GM19239 (cell line): ENCODE results near the gene FRAT2.
A peak's percentile ranks its signal among the peaks of the same experiment; 100 is the strongest.

Experiments used
- DNase-seq: peaks from one replicate; pipeline ENCODE4 v3.0.0; 2011; ENCODE audit warnings: low spot score; ENCODE audit not compliant: insufficient read length
- FAIRE-seq: peaks from 2 replicates; lab custom pipeline; 2011; peaks lifted over from hg19 to GRCh38; lab: Jason Lieb, UNC

Gene FRAT2

DNA sequence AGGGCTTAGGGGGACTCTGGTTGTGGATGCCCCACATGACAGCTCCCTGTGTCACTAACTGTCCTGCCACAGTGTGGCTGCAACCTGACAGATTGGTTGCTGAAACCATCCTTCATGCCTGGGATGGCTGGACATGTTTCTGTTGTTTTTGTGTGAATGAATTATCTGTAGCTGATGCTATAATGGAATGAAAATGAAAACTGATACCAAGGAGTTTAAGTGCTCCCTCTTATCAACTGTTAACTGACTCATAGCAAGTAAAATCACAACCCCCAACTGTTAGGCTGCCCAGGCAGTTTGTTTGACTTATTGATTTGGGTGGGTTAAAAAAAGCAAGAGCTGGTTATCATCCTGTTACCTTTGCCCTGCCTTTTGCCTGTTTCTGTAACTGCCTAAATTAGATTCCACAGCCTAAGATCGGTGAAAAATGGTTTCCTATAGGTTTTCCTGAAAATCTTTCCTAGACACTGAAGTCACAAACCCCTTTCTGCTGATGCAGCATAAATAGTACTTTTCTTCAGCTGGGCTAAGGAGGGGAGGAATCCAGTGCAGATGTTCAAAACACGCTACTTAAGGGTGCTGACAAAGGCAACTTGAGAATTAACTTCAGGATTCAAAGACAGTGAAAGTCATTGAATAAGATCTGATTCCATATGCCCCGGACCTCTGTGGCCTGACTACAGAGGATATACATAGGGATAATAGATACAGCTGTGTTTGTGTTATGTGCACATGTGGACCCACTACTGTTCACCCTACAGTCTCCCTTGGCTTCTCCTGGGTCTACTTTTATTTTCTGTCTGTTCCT is 5.7 kb downstream of the FRAT2 start:
- no peak for DNase-seq

DNA sequence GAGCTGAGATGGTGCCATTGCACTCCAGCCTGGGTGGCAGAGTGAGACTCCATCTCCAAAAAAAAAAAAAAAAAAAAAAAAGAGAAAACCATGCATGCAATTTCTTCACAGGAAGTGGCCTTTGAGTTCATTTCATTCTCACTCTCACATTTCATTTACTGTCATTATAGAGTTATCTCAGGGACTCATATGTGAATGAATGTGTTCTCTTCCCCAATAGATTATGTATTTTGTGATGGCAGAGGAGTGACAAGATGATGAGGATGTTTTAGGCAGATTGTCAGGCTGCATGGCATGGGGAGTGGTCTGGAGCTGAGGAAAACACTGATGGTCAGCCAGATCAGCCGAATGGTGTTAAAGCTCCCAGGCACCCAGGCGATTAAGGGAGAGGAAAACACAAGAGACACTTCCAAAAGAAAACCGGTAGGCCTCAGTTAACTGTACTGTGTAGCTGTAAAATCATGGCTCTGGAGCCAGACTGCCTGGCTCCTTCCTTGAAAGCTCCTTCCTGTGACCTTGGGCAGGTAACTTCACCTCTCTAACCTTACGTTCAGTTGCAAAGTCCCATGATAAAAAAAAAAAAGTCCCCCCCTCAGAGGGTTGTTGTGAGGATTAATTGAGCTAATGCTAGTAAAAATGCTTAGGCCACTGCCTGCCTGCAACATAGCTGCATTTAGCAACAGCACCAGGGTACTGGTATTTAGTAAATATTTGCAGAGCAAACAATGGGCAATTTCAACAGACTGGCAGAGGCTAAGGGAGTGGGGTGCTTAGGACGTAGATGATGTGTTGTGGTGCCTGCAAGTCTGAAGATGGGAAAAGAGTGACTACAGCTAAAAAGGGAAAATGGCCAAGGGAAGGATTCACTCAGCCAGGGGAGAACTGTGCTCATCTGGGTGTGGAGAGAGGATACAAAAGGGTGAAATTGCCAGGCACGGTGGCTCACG is 6.9 kb downstream of the FRAT2 start:
- no peak for FAIRE-seq
- no peak for DNase-seq

More for the DNA sequence above, 5.7 kb downstream of the FRAT2 start:
- FAIRE-seq: no peak

DNA sequence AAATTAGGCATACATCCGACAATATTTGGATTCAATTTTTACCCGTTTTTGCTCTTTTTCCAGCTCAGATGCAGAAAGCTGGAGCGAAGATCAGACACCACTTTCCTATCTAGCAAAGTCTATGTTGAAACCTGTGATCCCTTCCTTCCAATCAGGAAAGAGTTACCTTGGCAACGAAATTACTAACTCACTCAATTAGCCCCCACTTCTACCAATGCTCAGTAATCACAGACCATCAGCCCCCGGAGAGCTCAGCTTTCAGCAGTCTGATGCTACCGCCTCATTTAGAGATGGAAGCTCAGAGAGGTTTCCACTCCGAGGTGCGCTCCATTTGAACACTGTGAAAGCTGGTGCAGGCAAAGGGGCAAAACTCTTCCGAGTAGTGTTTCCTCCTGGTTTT is 8.8 kb downstream of the FRAT2 start:
- no peak for DNase-seq
- no peak for FAIRE-seq

DNA sequence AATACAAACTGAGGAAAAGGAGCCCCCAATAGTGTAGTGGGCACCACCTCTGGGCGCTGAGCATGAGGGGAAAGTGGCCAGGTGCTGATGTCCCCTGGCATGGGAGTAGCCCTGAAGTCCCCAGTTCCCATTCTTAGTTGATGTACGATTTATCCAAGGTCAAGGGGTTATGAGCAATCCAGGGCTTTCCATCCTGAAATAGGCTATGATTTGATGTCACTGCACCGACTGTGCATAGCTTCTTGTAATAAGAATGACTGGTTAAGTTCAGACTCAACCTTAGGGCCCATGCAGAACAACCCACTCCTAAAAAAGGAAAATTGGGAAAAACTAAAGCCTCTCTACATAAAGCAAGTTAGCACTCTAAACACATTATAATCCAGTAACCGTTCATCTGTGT is 11.0 kb downstream of the FRAT2 start:
- DNase-seq: no peak
- no peak for FAIRE-seq

DNA sequence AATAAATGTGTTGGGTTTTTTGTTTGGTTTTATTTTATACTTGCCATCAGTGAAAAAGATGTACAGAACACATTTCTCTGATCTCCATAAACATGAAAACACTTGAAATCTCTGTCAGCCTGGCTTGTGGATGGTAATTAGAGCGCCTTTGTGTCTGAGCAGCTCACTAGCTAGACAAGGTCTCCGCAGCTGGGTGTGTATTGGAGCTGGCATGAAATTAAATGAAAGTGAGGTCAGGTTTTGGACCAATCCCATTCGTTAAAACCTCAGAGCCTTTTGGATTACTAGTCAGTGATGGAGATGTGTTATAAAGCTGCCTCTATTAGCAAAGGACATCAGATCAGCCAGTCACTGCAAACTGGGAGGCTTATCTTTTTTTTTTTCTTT is 12.7 kb downstream of the FRAT2 start:
- DNase-seq (no peak), FAIRE-seq (no peak)

DNA sequence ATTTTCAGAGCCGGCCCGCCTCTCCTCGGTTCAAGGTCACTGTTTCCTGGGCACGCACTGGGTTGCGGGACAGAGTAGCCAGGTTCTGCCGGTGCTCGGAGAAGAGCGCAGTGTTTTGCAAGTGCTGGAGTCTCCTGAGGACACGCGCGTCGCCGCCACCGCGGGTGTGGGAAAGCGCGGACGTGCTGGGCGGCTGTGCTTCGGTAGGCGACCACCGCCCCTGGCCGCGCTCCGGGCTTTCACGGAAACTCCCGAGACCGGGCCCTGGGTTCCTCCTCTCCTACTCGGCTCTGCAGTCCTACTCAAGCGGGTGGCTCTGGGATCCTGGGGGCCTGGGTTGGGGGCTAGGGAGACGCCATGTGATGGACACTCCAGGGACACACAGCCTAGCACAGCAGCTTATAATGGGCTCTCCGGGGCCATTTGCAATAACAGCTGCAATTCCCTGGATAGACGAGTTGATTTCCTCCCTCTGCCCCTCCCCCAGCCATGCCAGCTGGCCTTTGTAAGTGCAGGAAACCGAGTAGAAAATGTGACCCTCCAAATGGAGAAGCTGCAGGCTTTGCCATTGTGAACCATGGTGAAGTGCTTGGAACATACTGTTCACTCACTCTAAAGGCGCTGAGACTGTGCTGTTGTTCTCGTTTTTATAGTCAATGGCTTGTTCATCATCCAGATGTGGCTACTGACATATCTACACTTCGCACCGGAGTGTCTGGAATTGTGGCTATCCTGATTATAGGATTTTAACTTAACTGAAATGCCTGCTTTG is 13.3 kb downstream of the FRAT2 start:
- DNase-seq (no peak), FAIRE-seq (no peak)

DNA sequence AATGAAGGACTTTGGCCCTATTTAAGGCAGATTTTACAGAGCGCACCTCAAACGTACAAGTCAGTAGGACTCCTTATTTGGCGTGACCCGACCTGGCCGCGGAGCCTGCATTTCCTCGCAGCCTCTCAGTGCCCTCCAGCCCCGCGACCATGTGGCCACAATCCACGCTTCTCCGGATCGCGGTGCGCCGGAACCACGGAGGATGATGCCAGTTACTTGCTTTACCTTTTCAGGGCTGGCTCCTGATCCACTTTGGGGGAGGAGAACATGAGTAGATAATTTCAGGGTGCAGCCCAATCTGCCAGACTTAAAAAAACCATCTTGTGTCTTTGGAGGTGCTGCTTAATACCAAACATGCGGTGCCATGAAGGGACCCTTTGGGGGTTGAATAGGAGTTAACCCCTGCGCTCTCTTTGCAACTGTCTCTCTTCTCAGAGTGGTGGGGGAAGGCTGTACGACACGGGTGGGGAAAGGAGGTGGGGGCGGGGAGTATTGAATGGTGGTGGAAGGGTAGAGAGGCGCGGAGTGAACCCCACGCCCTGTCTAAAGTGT is 14.0 kb downstream of the FRAT2 start:
- FAIRE-seq (no peak), DNase-seq (no peak)

DNA sequence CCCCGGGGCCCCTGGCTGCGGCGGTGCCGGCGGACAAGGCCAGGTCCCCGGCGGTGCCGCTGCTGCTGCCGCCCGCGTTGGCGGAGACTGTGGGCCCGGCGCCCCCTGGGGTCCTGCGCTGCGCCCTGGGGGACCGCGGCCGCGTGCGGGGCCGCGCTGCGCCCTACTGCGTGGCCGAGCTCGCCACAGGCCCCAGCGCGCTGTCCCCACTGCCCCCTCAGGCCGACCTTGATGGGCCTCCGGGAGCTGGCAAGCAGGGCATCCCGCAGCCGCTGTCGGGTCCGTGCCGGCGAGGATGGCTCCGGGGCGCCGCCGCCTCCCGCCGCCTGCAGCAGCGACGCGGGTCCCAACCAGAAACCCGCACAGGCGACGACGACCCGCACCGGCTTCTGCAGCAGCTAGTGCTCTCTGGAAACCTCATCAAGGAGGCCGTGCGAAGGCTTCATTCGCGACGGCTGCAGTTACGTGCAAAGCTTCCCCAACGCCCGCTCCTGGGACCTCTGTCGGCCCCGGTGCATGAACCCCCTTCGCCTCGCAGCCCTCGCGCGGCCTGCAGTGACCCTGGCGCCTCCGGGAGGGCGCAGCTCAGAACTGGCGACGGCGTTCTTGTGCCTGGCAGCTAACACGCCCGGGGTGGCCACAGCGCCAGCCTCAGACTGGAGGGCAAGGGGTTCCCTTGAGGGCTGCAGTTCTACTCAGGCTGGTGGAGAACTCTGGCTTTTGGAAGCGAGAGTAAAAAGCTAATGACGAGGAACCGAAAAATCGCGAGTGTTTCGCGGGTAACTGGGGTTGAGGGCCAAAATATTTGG is 14.7 kb downstream of the FRAT2 start:
- FAIRE-seq: no peak
- no peak for DNase-seq

DNA sequence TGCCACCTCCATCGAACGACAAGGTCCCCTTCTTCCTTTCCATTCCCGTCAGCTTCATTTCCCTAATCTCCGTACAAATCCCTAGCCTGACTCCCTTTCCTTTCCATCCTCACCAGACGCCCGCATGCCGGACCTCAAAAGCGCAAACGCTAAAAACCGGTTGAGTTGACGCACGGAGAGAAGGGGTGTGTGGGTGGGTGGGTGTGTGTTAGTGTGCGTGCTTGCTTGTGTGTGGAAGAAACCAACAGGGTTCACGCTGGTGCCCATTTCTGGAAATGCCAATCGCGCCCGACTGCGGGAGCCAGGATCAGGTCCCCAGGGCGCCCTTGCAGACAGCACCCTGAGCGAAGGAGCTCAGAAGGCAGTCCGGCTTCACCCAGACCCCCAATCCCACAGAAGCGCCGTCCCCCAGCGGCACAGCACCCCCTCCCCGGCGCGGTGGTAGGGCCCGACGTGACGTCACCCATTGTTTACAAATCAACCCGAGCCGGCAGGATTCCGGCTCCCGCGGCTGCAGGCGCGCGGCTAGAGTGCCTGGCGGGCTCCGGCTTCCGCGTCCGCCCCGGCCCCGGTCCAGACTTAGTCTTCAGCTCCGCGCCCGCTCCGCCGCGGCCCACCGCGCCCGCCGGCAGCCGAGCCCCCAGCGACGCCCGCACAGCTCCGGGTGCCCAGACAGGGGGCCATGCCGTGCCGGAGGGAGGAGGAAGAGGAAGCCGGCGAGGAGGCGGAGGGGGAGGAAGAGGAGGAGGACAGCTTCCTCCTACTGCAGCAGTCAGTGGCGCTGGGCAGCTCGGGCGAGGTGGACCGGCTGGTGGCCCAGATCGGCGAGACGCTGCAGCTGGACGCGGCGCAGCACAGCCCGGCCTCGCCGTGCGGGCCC is 15.5 kb downstream of the FRAT2 start, which contains the start of gene FRAT1:
FRAT1 (plus strand) TSS at position 500 of the 880 bp plus-strand sequence; CDS start at position 683, 183 bp downstream.
- peak; percentile 75 for DNase-seq
- peak; percentile 95 for FAIRE-seq

DNA sequence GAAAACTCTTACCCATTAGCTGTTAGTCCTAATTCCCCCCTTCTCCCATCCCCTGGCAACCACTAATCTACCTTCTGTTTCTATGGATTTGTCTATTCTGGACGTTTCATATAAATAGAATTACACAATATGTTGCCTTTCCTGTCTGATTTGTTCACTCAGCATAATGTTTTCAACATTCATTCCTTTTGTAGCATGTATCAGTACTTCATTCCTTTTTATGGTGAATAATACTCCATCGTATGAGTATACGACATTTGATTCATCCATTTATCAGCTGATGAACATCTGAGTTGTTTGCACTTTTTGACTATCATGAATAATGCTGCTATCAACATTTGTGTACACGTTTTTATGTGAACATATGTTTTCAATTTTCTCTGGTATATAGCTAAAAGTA is 19.9 kb downstream of the FRAT2 start:
- FAIRE-seq: no peak
- no peak for DNase-seq

DNA sequence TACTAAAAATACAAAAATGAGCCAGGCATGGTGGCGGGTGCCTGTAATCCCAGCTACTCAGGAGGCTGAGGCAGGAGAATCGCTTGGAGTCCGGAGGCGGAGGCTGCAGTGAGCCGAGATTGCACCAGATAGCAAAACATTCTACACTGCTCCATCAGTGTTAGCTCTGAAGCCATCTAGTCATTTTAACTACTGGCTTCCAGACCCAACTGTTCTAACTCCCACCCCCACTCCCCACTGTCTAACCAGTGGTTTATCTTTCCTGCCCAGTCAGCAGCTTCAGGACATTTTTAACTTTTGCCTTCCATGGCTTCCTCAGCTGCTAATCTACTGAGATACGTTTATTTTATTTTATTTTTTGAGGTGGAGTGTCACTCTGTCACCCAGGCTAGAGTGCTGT is 21.6 kb downstream of the FRAT2 start:
- FAIRE-seq (no peak), DNase-seq (no peak)

DNA sequence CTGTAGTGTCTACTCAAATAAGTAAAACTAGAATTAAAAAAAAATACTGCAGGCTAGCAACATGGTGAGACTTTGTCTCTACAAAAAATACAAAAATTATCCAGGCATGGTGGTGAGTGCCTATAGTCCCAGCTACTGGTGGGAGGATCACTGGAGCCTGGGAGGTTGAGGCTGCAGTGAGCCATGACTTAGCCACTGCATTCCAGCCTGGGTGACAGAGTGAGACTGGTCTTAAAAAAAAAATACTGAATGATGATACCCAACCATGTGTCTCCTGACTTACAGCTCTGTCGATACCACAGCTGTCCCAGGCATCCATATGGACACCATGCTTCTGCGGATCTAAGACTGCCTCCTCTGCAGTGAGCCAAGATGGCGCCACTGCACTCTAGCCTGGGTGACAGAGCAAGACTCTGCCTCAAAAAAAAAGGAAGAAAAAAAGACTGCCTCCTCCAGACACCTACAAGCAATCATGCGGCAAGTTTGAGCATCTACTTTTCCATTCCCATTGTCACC is 23.4 kb downstream of the FRAT2 start:
- DNase-seq: no peak
- FAIRE-seq: no peak

DNA sequence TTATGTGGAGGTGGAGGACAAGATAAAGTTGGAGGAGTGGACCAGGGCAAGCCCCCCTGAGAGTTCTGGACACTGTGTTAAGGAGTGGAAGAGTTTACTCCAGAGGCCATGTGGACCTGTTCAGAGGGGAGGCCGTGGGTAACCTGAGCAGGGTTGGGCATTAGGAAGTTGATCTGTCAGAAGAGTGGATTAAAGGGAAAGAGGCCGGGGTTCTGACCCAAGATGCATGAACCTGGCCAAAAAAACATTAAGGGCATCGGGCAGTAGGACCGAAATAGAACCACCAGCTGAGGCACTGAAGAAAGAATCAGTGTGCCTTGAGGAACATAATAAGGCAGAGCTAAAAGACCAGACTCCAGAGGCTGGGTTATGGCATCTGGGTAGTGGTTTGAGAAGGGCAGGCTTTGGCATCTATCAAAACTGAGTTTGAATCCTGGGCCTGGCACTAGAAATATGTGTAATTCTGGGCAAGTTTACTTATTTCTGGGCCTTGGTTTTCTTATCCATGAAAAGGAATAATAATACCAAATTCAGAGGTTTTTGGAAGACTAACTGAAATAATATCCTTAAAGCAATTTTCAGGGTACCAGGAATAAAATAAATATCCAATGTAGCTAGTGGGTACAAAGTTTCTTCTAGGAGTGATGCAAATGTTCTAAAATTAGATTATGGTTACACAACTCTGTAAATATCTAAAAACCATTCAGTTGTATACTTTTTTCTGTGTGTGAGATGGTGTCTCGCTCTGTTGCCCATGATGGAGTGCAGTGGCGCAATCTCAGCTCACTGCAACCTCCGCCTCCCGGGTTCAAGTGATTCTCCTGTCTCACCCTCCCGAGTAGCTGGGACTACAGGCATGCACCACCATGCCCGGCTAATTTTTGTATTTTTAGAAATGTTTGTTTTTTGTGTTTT is 26.4 kb downstream of the FRAT2 start:
- FAIRE-seq: no peak

DNA sequence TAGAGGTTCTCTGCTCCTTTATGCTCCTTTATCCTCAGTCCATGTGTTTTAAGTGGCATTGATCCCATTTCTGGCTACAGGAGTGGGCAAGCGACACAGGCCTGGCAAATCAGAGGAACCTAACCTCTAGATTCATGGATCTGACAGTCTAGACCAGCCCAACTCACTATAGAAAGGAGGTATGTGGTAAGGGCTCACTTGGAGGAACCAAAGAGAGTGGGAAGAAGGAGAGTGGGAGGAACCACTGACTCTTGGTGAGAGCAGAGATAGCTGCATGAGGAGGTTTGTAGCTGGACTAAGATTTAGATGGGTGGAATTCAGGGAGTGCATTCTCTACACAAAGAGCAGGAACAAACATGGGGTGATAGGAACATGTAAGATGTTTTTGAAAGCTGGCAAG is 27.1 kb downstream of the FRAT2 start:
- FAIRE-seq (no peak), DNase-seq (no peak)

More for the DNA sequence above, 26.4 kb downstream of the FRAT2 start:
- DNase-seq: no peak

DNA sequence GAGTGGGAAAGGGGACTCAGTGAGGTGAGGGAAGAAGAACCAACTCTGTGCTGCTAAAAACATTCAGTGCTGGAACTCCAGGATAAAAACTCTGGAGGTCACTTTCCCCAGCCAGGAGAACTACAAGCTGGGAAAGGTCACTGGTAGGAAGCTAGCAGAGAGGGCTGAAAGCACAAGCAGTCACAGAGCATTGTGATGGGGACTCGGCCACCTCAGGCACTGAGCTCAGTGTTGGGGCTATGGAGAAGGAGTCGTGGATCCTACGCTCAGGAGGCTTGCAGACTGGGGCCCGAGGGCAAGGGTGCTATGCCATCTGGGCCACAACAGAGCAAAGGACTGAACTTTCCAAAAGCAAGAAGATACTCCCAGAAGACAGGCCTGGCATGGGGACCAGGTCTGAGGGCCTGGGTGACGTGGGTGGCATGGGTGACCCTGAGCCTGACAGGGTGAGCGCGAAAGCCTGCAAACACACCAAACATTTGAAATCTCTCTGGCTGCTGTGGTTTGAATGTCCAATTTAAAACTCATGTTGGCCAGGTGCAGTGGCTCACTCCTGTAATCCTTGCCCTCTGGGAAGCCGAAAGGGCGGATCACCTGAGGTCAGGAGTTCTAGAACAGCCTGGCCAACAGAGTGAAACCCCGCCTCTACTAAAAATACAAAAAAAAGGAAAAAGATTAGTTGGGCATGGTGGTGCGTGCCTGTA is 32.3 kb downstream of the FRAT2 start:
- no peak for FAIRE-seq
- no peak for DNase-seq

DNA sequence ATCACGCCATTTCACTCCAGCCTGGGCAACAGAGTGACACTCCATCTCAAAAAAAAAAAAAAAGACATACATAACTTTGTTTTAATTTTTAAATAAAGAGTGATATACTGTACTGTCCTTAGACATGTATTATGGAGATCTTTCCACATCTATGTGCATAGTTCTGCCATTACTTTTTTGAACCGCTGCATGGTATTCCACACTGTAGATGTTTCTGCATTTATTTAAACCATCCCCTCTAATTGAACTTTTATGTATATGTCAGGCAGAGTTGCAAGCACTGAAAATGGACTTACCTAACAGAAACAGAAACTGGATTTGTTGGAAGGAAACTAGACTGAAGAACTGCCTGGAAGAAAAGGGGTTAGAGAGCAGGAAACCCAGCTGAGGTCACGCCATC is 33.5 kb downstream of the FRAT2 start:
- DNase-seq: no peak
- FAIRE-seq: no peak

DNA sequence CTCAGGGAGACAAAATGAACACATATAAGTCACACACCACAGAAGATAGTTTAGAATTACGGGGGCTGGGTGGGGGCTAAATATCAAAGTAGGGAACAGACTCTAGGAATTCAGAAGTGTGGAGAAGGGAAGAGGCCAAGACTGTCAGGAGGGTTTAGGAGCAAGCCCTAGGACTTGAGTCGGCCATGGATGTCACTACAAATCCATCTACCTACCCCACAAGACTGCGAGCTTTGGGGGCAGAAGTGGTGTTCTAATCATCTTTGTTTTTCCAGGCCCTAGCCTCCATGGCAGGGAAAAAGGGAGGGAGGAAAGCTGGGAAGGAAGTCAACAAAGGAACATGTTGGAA is 36.3 kb downstream of the FRAT2 start:
- FAIRE-seq: no peak
- DNase-seq: no peak
